A549 (cell line): ENCODE data around the gene PARP1. TPM values are rescaled to one million over a fixed set of nuclear protein-coding genes. Genes with fewer than 3 reads are reported as not detected.

Experiments
- ATAC-seq, 2 experiments: fragments of 200-7000 bp in 1 of 2; fragments of >200 bp in 1 of 2; cut with Nextera tagmentation in 1 of 2; cut with Tn5 transposase in 1 of 2; 3 replicates each; pipeline versions ENCODE4 v1.8.0 to v1.9.1; 2018 to 2020; ENCODE audit warnings: mild to moderate bottlenecking in 1 of 2, moderate library complexity in 1 of 2
- CTCF ChIA-PET: fragments of 300-600 bp; sonication (Branson Sonifier 250); formaldehyde crosslinking; extraction: SDS; loops from one replicate; lab custom pipeline; 2021; ENCODE audit warnings: antibody characterized with exemption, inconsistent platforms; lab: Yijun Ruan, JAX
- POLR2A ChIA-PET: fragments of 350-600 bp; formaldehyde crosslinking; extraction: SDS; loops from one replicate; lab custom pipeline; 2021; ENCODE audit warnings: antibody characterized with exemption, inconsistent platforms; lab: Yijun Ruan, JAX
- DNase-seq, 2 experiments: peaks; one replicate each; pipeline versions ENCODE4 v3.0.0 to v3.0.0-alpha.2; 2011 to 2016; ENCODE audit warnings: low read depth in 1 of 2, low spot score in 1 of 2
- FAIRE-seq: peaks from 2 replicates; lab custom pipeline; 2011; peaks lifted over from hg19 to GRCh38; lab: Jason Lieb, UNC
- H3K27ac ChIP-seq, 2 experiments: fragments of >200 bp; sonication (Bioruptor Twin); formaldehyde crosslinking; 3 replicates each; pipeline ENCODE4 v1.5.1; 2016 to 2017
- H3K4me1 ChIP-seq: fragments of >200 bp; sonication (Bioruptor Twin); formaldehyde crosslinking; 3 replicates; pipeline ENCODE4 v1.6.1; 2016
- H3K4me2 ChIP-seq: fragments of >200 bp; sonication (Bioruptor Twin); formaldehyde crosslinking; 3 replicates; pipeline ENCODE4 v1.6.1; 2016
- H3K4me3 ChIP-seq: fragments of >200 bp; sonication (Bioruptor Twin); formaldehyde crosslinking; 3 replicates; pipeline ENCODE4 v1.5.1; 2016
- H3K9me3 ChIP-seq: fragments of >200 bp; sonication (Bioruptor Twin); formaldehyde crosslinking; 3 replicates; pipeline ENCODE4 v1.6.1; 2016
- BCL3 ChIP-seq: fragments of >200 bp; sonication (Bioruptor Twin); formaldehyde crosslinking; IDR thresholded peaks from 3 replicates; pipeline ENCODE4 v1.6.1; 2016
- CEBPB ChIP-seq, 2 experiments: fragments of >200 bp in 1 of 2; sonication (Bioruptor Twin) in 1 of 2; formaldehyde crosslinking in 1 of 2; IDR thresholded peaks; 2 replicates each; pipeline ENCODE4 v1.6.1; 2012 to 2016
- ESRRA ChIP-seq: fragments of 150-350 bp; IDR thresholded peaks from 2 replicates; pipeline ENCODE4 v1.6.1; 2014; ENCODE audit warnings: mild to moderate bottlenecking, low read length, borderline replicate concordance
- GATA3 ChIP-seq: IDR thresholded peaks from 2 replicates; pipeline ENCODE4 v1.6.1; 2012; ENCODE audit warnings: borderline replicate concordance
- HDAC2 ChIP-seq: fragments of 200-600 bp; sonication (generic); IDR thresholded peaks from 2 replicates; pipeline ENCODE4 v1.6.1; 2016
- HOXB5 ChIP-seq: fragments of 250-450 bp; sonication (Bioruptor Pico); IDR thresholded peaks from 2 replicates; pipeline ENCODE4 v1.5.0; 2020; ENCODE audit warnings: mild to moderate bottlenecking, moderate library complexity
- JUN ChIP-seq, 2 experiments: fragments of >200 bp; sonication (Bioruptor Twin); formaldehyde crosslinking; IDR thresholded peaks; 2 replicates in 1 of 2; 3 replicates in 1 of 2; pipeline ENCODE4 v1.6.1; 2016 to 2017
- MAZ ChIP-seq: fragments of 150-350 bp; IDR thresholded peaks from 2 replicates; pipeline ENCODE4 v1.6.1; 2014; ENCODE audit warnings: antibody characterized with exemption, low read depth, low read length, borderline replicate concordance
- MYC ChIP-seq: IDR thresholded peaks from 2 replicates; pipeline ENCODE4 v1.6.1; 2012; ENCODE audit warnings: mild to moderate bottlenecking, inconsistent platforms, low read length, improper control_type of control experiment, borderline replicate concordance
- NR3C1 ChIP-seq: fragments of >200 bp; sonication (Bioruptor Twin); formaldehyde crosslinking; IDR thresholded peaks from 3 replicates; pipeline ENCODE4 v1.6.1; 2017
- PBX3 ChIP-seq: IDR thresholded peaks from 2 replicates; pipeline ENCODE4 v1.6.1; 2012
- PHF8 ChIP-seq: fragments of 200-600 bp; sonication (generic); IDR thresholded peaks from 2 replicates; pipeline ENCODE4 v1.6.1; 2016; ENCODE audit warnings: low read depth, mild to moderate bottlenecking, antibody characterized with exemption, moderate library complexity, borderline replicate concordance
- POLR2A ChIP-seq: IDR thresholded peaks from 2 replicates; pipeline ENCODE4 v1.6.1; 2012; ENCODE audit warnings: mild to moderate bottlenecking, low read length
- RNF2 ChIP-seq: fragments of 200-600 bp; sonication (generic); IDR thresholded peaks from 2 replicates; pipeline ENCODE4 v1.6.1; 2016; ENCODE audit warnings: low read depth, mild to moderate bottlenecking, antibody characterized with exemption, moderate library complexity, borderline replicate concordance
- SREBF2 ChIP-seq: fragments of 450-650 bp; IDR thresholded peaks from 2 replicates; pipeline ENCODE4 v1.6.1; 2014; ENCODE audit warnings: mild to moderate bottlenecking, moderate library complexity
- ZC3H11A ChIP-seq: fragments of 450-650 bp; IDR thresholded peaks from 2 replicates; pipeline ENCODE4 v1.6.1; 2014; ENCODE audit warnings: antibody characterized with exemption, mild to moderate bottlenecking
- ZFP36 ChIP-seq: fragments of 450-650 bp; IDR thresholded peaks from 2 replicates; pipeline ENCODE4 v1.6.1; 2014; ENCODE audit warnings: borderline replicate concordance; ENCODE audit not compliant: partially characterized antibody
- ZSCAN20 ChIP-seq: fragments of 250-450 bp; sonication (Bioruptor Pico); IDR thresholded peaks from 2 replicates; pipeline ENCODE4 v1.8.0; 2022; ENCODE audit warnings: mild to moderate bottlenecking, moderate library complexity
- WGBS: methylation state at CpG from one replicate; pipeline ENCODE4 v1.1.6; 2017; ENCODE audit errors: missing lambda C conversion rate; 5-methylcytosine and 5-hydroxymethylcytosine counted together
- polyA plus RNA-seq, 4 experiments: library from polyadenylated mRNA; depleted of rRNA in 3 of 4; stranded (reverse); fragments of >200 nt; fragmentation: RNase III in 1 of 4; extraction: RNeasy Plus Mini Kit Qiagen cat#74134 plus additional on column Dnase treatment in 1 of 4; gene quantifications; 2 replicates in 3 of 4; 3 replicates in 1 of 4; pipeline ENCODE4 v1.2.3, GENCODE V29; 2011 to 2017
- TF ChIP-seq, protein P1 (sequence below): fragments of >200 bp; sonication (Bioruptor Twin); formaldehyde crosslinking; IDR thresholded peaks from 2 replicates; pipeline ENCODE4 v1.6.1; 2016
- TF ChIP-seq, protein P2 (sequence below): IDR thresholded peaks from 2 replicates; pipeline ENCODE4 v1.6.1; 2012

Gene PARP1
- polyA plus RNA-seq, 2 of the 4 experiments (the other 2 are of a cell fraction) = 125 to 134 TPM

DNA sequence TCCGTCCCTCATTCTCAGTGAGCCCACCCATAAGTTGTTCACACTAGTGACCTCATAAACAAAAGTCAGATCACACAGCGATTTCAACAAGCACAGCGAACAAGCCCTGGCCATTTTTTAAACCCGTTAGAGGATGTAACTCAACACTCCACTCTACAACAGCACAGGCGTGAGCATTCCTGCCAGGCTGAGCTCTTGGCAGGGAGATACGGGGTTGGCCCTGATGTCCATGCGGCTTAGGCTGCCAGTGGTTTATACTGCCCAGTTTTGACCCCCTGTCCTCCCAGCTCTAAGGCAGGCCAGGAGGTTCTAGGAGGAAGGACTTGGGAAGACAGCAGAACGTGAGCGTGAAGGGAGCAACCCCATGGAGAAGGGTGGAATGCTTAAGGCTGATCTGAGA lies 35.0 kb downstream of the PARP1 start:
- Histone ChIP-seq H3K4me2 (no peak overlapping the region), H3K4me1 (no peaks in the 10 kb centered on the region), H3K4me3 (no peak overlapping the region), H3K27ac (no peak overlapping the region), H3K9me3 (no peaks in the 10 kb centered on the region)
- DNase-seq = no peak
- FAIRE-seq = no peak
- ChIA-PET POLR2A (no interaction called here), CTCF (interaction anchor here (1.1 to 2.6 kb wide), 2 partner anchors 14 to 35 kb away, joined by 3 to 9 read pairs; partner anchors contain the start of gene PARP1)
- TF ChIP-seq CEBPB (IDR thresholded peaks at IDR 0.05) (no peak), SREBF2 (no peak), BCL3 (no peak), GATA3 (no peak), ZFP36 (no peak), HDAC2 (no peak), ESRRA (no peak), HOXB5 (CRISPR knock-in tag) (no peak), MAZ (no peak), POLR2A (no peak), ZC3H11A (no peak), MYC (no peak), ZSCAN20 (CRISPR knock-in tag) (no peak), PHF8 (no peak)
- TF ChIP-seq, protein P1, sequence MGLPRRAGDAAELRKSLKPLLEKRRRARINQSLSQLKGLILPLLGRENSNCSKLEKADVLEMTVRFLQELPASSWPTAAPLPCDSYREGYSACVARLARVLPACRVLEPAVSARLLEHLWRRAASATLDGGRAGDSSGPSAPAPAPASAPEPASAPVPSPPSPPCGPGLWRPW = no peak
- 94% methylated on average over 9 of the region's 9 CpGs for WGBS
- ATAC-seq = no peak

DNA sequence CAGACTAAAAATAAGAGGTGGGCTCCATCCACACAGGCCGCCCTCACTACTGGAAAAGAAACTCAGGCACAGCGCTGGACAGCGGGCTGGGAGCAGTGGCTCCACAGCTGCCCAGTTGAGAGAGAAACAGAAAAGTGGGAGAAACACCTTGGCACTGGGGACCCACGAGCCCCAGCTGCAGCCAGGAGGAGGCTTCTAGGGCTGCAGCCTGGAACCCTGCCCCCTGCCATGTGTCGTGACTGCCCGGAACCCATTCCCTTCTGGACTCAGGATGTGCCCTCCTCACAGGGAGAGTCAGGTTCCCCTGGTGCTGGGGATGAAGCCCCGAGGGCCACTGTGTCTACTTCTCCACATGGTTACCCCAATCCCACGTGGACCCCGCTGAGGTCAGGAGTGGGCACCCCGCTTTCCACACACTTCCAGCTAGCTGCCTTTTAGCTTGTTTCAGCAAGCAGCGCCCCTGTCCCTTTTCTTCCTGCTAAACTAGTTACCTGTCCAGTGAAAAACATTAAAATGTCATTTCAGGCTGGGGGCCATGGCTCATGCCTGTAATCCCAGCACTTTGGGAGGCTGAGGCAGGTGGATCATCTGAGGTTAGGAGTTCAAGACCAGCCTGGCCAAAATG lies 35.9 kb downstream of the PARP1 start:
- FAIRE-seq (no peak), ATAC-seq (no peak), DNase-seq (no peak)
- ChIA-PET CTCF (interaction anchor here (1.0 to 1.6 kb wide), 3 partner anchors 12 to 246 kb away, joined by 3 to 8 read pairs (median 4); partner anchors contain the start of gene PARP1), POLR2A (no interaction called here)
- Histone ChIP-seq H3K4me1 (no peaks in the 10 kb centered on the region), H3K4me3 (no peak overlapping the region), H3K9me3 (no peaks in the 10 kb centered on the region), H3K27ac (no peak overlapping the region), H3K4me2 (no peak overlapping the region)
- WGBS = 92% methylated on average over 11 of the region's 11 CpGs
- TF ChIP-seq NR3C1 (no peak), PBX3 (no peak), BCL3 (no peak), RNF2 (no peak), ZSCAN20 (CRISPR knock-in tag) (no peak), JUN (IDR thresholded peaks at IDR 0.05) (no peak)
- TF ChIP-seq, protein P2, sequence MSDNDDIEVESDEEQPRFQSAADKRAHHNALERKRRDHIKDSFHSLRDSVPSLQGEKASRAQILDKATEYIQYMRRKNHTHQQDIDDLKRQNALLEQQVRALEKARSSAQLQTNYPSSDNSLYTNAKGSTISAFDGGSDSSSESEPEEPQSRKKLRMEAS = no peak
